Smooth muscle cell (in vitro differentiated cells): ENCODE measurements around the gene ARHGAP6. TPM values are rescaled to one million over a fixed set of nuclear protein-coding genes. Genes with fewer than 3 reads are reported as not detected.

Source experiments
- DNase-seq: peaks from one replicate; lab custom pipeline; 2025; ENCODE audit not compliant: unreplicated experiment; lab: John Stamatoyannopoulos, UW
- H2AFZ ChIP-seq: fragments of 200-600 bp; sonication (generic); 2 replicates; pipeline ENCODE4 v1.6.0; 2016; ENCODE audit warnings: antibody characterized with exemption, low read depth, mild to moderate bottlenecking
- H3F3A ChIP-seq: fragments of 200-600 bp; sonication (generic); 2 replicates; pipeline ENCODE4 v1.6.0; 2017; ENCODE audit warnings: antibody characterized with exemption, low read depth
- H3K27ac ChIP-seq: fragments of 200-600 bp; sonication (generic); 2 replicates; pipeline ENCODE4 v1.5.1; 2016; ENCODE audit warnings: low read depth, mild to moderate bottlenecking
- H3K27me3 ChIP-seq: fragments of 200-600 bp; sonication (generic); 2 replicates; pipeline ENCODE4 v1.6.1; 2016; ENCODE audit warnings: low read depth, mild to moderate bottlenecking
- H3K36me3 ChIP-seq: fragments of 200-600 bp; sonication (generic); 2 replicates; pipeline ENCODE4 v1.5.1; 2016; ENCODE audit warnings: low read depth
- H3K4me1 ChIP-seq: fragments of 200-600 bp; sonication (generic); 2 replicates; pipeline ENCODE4 v1.5.1; 2016; ENCODE audit warnings: low read depth
- H3K4me2 ChIP-seq: fragments of 200-600 bp; sonication (generic); 2 replicates; pipeline ENCODE4 v1.6.0; 2016; ENCODE audit warnings: mild to moderate bottlenecking
- H3K4me3 ChIP-seq: fragments of 200-600 bp; sonication (generic); 2 replicates; pipeline ENCODE4 v1.5.1; 2016; ENCODE audit warnings: mild to moderate bottlenecking
- H3K79me2 ChIP-seq: fragments of 200-600 bp; sonication (generic); 2 replicates; pipeline ENCODE4 v1.6.0; 2016; ENCODE audit warnings: low read depth, mild to moderate bottlenecking
- H3K9ac ChIP-seq: fragments of 200-600 bp; sonication (generic); 2 replicates; pipeline ENCODE4 v1.6.0; 2016; ENCODE audit warnings: low read depth
- H3K9me3 ChIP-seq: fragments of 200-600 bp; sonication (generic); replicated peaks from 2 replicates; pipeline ENCODE4 v1.5.1; 2016; ENCODE audit warnings: low read depth
- H4K20me1 ChIP-seq: fragments of 200-600 bp; sonication (generic); 2 replicates; pipeline ENCODE4 v1.6.0; 2016; ENCODE audit warnings: low read depth
- WGBS: methylation state at CpG from one replicate; pipeline ENCODE4 v1.1.7; 2016; ENCODE audit warnings: low lambda C conversion rate; 5-methylcytosine and 5-hydroxymethylcytosine counted together
- polyA plus RNA-seq: library from polyadenylated mRNA; unstranded; fragments of >200 nt; fragmentation: Nextera tagmentation; extraction: Ambion mirVana; gene quantifications from 2 replicates; pipeline ENCODE4 v1.2.1, GENCODE V29; 2016
- total RNA-seq: library from RNA; depleted of rRNA; stranded (reverse); fragments of >200 nt; gene quantifications from 2 replicates; pipeline ENCODE4 v1.2.3, GENCODE V29; 2014
- TF ChIP-seq, protein P1 (sequence below): fragments of 200-600 bp; sonication (generic); IDR thresholded peaks from 2 replicates; pipeline ENCODE4 v1.5.1; 2017; ENCODE audit warnings: borderline replicate concordance, mild to moderate bottlenecking, antibody characterized with exemption; ENCODE audit not compliant: insufficient read depth, poor library complexity, severe bottlenecking

ARHGAP6 gene
- total and polyA plus RNA-seq, 2 experiments from 2014 or later = 0.55 to 0.90 TPM

DNA sequence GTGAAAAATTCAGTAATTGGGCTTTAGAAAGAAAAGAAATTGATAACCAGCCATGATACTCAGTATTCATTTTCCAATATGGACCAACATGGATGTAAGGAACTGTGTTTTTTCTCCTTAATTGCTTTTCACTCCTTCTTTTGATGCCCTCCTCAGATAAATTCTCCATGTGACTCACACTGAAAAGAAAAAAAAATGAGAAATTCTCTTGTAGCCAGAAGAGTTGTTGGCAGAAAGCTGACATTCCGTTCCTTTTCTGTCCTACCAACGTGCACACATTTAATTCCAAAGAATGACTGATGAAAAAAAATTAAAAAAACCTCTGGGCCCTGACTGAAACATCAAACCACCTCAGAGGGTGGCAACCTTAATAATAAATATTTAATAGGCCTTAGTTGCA, 219.4 kb downstream of the ARHGAP6 start:
- H3K27me3 ChIP-seq = no peaks in the 10 kb centered on the region
- H3K36me3 ChIP-seq = no peaks in the 10 kb centered on the region

DNA sequence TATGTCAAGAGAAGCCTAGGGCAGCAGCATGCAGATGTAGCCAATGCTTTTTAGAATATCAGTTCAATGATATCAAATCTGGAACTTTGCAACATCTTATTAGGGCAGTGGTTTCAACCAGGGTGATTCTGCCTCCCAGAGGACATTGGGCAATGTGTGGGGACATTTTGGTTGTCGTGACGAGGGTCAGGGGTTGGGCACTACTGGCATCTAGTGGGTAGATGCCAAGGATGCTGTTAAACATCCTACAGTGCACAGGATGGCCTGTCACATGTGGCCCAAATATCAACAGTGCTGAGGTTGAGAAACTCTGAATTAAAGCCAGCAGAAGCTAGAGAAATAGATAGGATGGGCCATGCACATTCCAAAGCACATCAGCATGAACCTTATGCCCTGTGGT, 220.2 kb downstream of the ARHGAP6 start:
- WGBS = 77% methylated on average over 2 of the region's 2 CpGs

More for the DNA sequence above, 219.4 kb downstream of the ARHGAP6 start:
- H3K4me1 ChIP-seq = no peaks in the 10 kb centered on the region
- H2AFZ ChIP-seq = no peak overlapping the region
- no peaks in the 10 kb centered on the region for H4K20me1 ChIP-seq
- no peaks in the 10 kb centered on the region for H3K79me2 ChIP-seq
- DNase-seq = no peak
- 64% methylated on average over 2 of the region's 2 CpGs for WGBS
- no peaks in the 10 kb centered on the region for H3F3A ChIP-seq
- no peak overlapping the region for H3K4me3 ChIP-seq
- no peak overlapping the region for H3K9ac ChIP-seq
- no peak overlapping the region for H3K4me2 ChIP-seq
- TF ChIP-seq, protein P1, sequence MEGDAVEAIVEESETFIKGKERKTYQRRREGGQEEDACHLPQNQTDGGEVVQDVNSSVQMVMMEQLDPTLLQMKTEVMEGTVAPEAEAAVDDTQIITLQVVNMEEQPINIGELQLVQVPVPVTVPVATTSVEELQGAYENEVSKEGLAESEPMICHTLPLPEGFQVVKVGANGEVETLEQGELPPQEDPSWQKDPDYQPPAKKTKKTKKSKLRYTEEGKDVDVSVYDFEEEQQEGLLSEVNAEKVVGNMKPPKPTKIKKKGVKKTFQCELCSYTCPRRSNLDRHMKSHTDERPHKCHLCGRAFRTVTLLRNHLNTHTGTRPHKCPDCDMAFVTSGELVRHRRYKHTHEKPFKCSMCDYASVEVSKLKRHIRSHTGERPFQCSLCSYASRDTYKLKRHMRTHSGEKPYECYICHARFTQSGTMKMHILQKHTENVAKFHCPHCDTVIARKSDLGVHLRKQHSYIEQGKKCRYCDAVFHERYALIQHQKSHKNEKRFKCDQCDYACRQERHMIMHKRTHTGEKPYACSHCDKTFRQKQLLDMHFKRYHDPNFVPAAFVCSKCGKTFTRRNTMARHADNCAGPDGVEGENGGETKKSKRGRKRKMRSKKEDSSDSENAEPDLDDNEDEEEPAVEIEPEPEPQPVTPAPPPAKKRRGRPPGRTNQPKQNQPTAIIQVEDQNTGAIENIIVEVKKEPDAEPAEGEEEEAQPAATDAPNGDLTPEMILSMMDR = no peak
- H3K27ac ChIP-seq = no peak overlapping the region
- no peaks in the 10 kb centered on the region for H3K9me3 ChIP-seq

GRCh38 chrX:11444052-11444451, 221.7 kb downstream of the ARHGAP6 start:
- Histone ChIP-seq H3F3A (no peaks in the 10 kb centered on the region), H3K36me3 (no peaks in the 10 kb centered on the region), H3K27ac (no peak overlapping the region), H3K4me1 (no peaks in the 10 kb centered on the region), H3K79me2 (no peaks in the 10 kb centered on the region), H3K9ac (no peak overlapping the region), H3K9me3 (no peaks in the 10 kb centered on the region), H2AFZ (no peak overlapping the region), H3K4me3 (no peak overlapping the region), H3K27me3 (no peaks in the 10 kb centered on the region), H3K4me2 (no peak overlapping the region), H4K20me1 (no peaks in the 10 kb centered on the region)
- WGBS = 51% methylated on average over 3 of the region's 3 CpGs
- TF ChIP-seq, protein P1 = no peak
- no peak for DNase-seq

More for the DNA sequence above, 220.2 kb downstream of the ARHGAP6 start:
- no peak for DNase-seq
- Histone ChIP-seq H3K27me3 (no peaks in the 10 kb centered on the region), H3K9ac (no peak overlapping the region), H3K27ac (no peak overlapping the region), H3K4me2 (no peak overlapping the region), H3K36me3 (no peaks in the 10 kb centered on the region), H2AFZ (no peak overlapping the region), H4K20me1 (no peaks in the 10 kb centered on the region), H3K9me3 (no peaks in the 10 kb centered on the region), H3F3A (no peaks in the 10 kb centered on the region), H3K4me1 (no peaks in the 10 kb centered on the region), H3K4me3 (no peak overlapping the region), H3K79me2 (no peaks in the 10 kb centered on the region)
- TF ChIP-seq, protein P1 = no peak

DNA sequence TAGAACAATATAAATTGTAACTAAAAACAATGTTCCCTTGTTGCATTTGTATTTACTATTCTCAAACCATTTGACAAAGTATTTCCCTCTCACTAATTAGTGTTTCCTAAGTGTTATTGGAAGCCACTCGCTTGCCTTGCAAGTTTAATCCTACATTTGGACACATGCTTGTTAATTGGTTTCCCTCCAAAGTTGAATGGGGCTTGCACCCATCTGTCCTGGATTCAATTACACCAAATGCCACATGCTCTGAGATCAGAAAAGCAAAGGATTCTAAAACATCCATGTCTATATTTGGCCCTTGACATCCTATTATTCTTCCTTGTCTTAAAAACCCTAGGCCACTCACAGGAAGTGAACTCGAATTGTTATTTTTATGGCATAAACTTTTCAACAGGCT, 225.9 kb downstream of the ARHGAP6 start:
- H3K4me3 ChIP-seq = no peak overlapping the region
- H2AFZ ChIP-seq = no peak overlapping the region
- no peaks in the 10 kb centered on the region for H3F3A ChIP-seq
- H3K36me3 ChIP-seq = no peaks in the 10 kb centered on the region
- H3K4me2 ChIP-seq = no peak overlapping the region
- H3K9me3 ChIP-seq = no peaks in the 10 kb centered on the region
- no peaks in the 10 kb centered on the region for H3K79me2 ChIP-seq
- H3K27me3 ChIP-seq = no peaks in the 10 kb centered on the region
- 61% methylated on average over 2 of the region's 2 CpGs for WGBS
- no peaks in the 10 kb centered on the region for H4K20me1 ChIP-seq
- no peaks in the 10 kb centered on the region for H3K4me1 ChIP-seq
- no peak for DNase-seq
- H3K9ac ChIP-seq = no peak overlapping the region
- H3K27ac ChIP-seq = no peak overlapping the region
- TF ChIP-seq, protein P1 = no peak
